ENCODE results near the gene SCRG1.
A peak's percentile ranks its signal among the peaks of the same experiment; 100 is the strongest.

The SCRG1 gene

GRCh38 chr4:173347467-173347866, 51.4 kb downstream of the SCRG1 start:
- DNase-seq = no peak

DNA sequence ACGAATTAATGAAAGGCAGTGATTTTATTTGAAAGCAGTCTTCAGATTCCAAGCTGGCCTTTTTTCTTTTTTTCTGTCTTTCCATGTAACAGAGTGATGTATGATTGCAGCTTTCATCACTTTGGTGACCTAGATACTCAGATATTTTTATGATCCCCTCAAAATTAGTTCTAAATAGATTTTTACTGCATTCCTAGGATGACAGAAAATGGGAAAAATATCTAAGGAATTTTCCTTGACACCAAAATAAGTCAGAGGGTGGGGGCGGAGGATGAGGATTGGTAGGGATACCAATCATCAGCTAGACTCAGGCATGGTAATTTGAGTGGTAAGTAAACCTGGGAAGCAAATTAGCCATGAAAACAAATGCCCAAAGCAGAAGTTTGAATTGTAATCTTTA, 52.8 kb downstream of the SCRG1 start:
- DNase-seq = no peak

- no peak for DNase-seq
Observed at GRCh38 chr4:173345648-173346047, 53.3 kb downstream of the SCRG1 start.

GRCh38 chr4:173343832-173344397, 55.0 kb downstream of the SCRG1 start:
- DNase-seq = no peak

DNA sequence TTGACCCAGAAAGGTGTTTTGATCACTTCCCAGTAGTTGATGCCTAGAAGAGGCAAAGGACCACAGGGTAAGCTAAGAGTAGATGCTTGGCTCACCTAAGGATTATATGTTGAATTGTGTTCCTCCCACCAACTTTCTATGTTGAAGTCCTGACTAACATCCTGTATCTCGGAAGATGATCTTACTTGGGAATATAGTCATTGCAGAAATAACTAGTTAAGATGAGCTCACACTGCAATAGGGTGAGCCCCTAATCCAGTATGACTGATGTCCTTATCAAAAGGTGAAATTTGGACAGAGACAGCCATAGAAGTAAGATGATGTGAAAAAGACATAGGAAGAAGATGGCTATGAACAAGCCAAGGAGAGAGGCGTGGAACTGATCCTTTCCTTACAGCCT, 61.5 kb downstream of the SCRG1 start:
- no peak for DNase-seq

GRCh38 chr4:173334891-173335752, 63.8 kb downstream of the SCRG1 start:
- peak; percentile 51 for DNase-seq
